Stimulated activated CD4-positive, alpha-beta T cell treated with anti-CD3 and anti-CD28 coated beads, Interleukin-15, amount 100 ng/mL, for 48 hours (primary cell): ENCODE results near the gene TIMM44.
"Not testable (repeated sequence)": the region's sequence is repeated elsewhere in the genome, so short reads cannot be mapped to it uniquely, and the experiment has no call there.

Experiments used
- DNase-seq, 2 donors: peaks; one replicate each; pipeline ENCODE4 v3.0.0-alpha.2; 2020; ENCODE audit warnings: low read depth in 2 of 2

TIMM44 gene

GRCh38 chr19:7926021-7926726 lies 17.3 kb downstream of the TIMM44 start, which contains the start of gene CTXN1:
Gene CTXN1, minus strand, starts transcription at chr19:7926135. Its CDS starts 597 bp downstream, at chr19:7925538.
- DNase-seq: peak; percentile 46 to 74

DNA sequence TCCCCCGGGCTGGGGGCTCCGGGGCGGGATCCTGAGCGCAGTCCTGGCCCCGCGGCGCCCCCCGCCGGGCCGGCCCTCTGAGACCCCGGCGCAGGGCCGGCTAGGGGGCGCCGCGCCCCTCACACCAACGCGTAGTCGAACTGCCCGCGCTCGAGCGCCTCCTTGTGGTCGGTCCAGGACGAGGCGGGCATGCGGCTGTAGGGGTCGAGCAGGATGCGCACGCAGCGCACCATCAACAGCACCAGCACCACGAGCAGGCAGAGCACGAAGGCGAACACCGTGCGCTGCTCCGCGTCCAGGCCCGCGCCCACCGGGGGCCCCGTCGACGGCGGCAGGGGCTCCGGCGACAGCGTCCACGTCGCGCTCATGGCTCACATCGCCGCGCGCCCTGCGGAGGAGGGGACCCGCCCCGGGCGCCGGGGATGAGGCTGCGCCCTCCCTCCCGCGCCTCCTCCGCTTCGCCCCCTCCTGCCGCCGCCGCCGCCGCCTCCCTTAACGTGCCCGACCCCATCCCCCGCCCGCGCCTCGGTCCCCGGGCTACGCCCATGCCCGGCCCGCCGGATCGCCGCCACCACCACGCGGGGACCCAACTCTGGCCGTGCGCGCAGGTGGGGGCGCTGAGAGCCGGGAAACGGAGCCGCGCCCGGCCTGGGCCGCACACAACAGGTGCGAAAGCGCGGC lies 18.2 kb downstream of the TIMM44 start:
- peak; percentile 70 to 73 for DNase-seq

DNA sequence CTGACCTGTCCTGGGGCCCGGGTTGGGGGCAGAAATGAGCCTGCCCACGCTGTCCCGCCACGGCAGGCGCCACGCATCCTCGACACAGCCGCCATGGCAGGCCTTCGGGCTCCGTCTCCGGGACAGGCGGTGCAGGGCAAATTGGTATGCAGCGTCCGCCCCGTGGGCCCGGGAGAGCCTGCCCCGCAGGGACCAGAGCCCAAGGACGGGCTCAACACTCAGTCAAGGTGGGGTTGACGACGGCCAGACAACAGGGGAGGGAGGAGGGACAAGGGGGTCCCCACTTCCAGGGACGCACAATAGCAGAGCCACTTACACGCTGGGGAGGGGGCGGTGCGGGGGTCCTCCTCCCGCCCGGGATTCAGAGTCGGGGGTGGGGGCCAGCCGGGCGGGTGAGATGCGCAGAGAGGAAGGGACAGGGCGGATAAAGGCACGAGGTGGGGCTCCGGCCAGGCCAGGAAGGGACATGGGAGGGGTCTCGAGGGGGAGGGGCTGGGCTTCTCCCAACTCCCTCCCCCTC lies 18.8 kb downstream of the TIMM44 start:
- DNase-seq: no peak

DNA sequence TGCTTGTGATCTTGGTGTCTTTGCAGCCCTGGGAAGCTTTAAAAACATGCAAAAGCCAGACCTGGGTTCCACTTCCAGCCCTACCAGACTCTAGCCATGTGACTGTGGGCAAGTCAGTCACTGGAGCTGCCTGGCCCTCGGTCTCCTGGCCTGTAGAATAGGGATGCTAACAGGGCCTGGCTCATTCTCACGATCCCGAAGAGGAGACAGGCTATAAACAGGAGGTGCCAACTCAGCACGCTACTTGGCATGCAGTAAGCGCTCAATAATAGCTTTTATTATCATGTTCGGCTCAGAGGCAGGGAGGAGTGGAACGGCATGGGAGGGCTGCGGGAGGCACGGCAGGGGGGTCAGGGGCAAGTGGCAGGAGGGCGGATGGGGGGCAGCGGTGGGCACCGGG lies 19.2 kb downstream of the TIMM44 start:
- DNase-seq: no peak

DNA sequence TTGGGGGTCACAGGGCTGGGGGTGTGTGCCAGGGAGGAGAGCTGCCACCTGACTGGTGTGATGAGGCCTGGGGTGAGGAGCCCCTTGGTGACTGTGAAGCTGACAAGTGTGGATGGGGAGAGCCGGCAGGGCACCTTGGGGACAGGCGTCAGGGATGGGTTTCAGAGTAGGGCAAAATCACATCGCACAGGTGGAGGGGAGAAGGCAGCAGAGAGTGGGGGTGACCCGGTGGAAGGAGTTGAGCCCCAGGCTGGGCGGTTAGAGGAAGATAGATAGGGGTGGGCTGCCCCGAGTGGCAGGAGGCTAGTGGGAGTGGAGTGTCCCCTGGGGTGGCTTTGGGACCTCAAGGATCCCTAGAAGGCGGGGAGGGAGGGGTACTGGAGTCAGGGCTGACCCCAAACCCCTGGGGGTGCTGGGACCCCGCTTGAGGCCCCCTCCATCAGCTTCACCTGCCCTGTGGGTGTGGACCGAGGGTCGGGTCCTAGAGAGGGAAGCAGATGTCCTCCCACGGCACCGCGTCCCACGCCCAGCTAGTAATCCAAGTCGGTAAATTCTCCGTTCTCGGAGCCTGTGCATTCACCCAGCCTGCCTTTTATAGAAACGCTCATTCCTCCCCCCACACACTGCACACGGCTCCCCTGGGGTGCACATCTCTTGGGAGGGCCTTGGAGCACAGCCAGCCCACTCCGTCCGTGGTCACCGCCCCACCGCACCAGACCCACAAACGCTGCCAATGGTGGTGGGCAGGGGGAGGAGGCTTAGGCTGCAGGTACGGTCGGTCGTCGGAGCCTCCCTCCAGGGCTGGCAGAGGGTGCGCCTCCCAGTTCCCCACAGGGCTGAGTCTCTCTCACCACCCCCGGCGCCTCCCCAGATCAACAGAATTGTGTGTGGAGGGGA lies 19.9 kb downstream of the TIMM44 start:
- DNase-seq: no peak

- no peak for DNase-seq
Measured at GRCh38 chr19:7922836-7923195, 20.6 kb downstream of the TIMM44 start.

DNA sequence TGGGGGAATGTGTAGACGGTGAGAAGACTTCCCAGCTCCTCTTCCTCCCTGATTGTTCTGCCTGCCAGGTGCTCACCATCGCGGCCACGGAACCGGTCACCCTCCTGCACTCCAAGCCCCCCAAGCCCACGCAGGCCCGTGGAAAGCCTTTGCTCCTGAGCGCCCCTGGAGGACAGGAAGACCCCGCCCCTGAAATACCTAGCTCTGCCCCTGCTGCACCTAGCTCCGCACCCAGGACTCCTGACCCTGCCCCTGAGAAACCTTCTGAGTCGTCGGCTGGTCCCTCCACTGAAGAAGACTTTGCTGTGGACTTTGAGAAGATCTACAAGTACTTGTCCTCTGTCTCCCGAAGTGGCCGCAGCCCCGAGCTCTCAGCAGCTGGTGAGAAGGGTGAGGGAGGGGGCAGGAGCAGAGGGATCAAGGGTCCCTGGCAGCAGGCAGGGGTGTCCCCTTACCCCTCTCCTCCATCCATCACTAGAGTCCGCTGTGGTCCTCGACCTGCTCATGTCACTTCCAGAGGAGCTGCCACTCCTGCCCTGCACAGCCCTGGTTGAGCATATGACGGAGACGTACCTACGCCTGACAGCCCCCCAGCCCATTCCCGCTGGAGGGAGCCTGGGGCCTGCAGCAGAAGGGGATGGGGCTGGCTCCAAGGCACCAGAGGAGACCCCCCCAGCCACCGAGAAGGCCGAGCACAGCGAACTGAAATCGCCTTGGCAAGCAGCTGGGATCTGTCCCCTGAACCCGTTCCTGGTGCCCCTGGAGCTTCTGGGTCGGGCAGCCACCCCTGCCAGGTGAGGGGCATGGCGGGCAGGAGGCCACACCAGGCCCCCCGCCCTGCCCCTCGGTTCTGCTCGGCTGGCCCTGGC lies 21.3 kb downstream of the TIMM44 start:
- no peak for DNase-seq

DNA sequence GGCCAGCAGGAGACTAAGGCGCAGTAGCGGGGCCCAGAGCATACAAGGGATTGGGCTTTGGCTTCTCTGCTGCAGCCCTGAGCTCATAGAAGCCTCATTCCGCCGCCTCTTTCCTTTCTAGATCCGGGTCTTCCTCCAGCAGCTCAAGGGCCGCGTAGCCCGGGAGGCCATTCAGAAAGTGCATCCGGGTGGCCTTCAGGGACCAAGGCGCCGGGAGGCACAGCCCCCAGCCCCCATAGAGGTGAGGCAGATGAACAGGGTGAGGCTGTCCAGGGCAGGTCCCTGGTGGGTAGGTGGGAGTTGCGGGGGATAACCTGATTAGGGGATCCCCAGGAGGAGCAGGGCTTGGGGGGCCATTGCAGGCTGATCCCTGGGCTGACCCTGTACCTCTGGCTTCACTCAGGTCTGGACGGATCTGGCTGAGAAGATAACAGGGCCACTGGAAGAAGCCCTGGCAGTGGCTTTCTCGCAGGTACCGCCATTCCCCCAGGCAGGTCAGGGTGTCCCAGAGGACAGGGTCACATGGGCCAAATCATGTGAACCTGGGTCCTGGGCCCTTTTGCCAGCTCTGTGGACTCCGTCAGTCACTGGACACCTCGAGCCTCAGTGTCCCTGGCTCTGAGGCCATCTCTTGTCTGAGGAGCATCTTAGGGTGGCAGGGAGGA lies 22.0 kb downstream of the TIMM44 start:
- DNase-seq: no peak

DNA sequence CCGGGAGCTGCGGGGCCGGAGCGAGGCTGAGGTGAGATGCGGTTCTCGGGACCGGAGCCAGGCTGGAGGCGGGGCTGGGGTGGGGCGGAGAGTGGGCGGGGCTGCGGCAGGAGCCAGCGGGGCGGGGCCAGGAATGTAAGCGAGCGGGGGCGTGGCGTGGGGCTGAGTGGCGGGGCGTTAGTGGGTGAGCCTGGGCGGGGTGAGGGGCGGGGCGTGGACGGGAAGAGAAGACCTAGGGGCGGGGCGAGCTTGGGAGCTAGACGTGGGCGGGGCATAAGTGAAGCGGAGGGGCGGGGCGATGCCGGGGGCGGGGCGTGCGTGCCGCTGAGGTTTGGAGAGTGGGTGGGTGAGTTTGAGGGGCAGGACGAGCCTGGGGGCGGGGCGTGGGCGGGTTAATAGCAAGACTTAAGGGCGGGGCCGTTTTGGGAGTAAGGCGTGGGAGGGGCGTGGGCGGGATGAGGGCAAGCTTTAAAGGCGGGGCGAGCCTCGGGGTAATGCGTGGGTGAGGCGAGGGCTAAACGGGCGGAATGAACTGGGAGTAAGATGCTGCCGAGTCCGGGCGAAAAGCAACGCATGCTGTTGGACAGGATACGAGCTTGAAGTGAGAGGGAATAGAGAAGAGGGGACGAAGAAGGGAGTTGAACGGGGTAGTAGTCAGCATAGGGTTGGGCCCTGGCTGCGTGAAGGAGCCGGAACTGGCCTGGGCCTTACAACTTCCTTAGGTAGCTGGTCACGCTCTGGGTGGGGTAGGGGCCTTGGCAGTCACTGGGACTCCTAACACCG lies 22.8 kb downstream of the TIMM44 start:
- peak; percentile 100 for DNase-seq

DNA sequence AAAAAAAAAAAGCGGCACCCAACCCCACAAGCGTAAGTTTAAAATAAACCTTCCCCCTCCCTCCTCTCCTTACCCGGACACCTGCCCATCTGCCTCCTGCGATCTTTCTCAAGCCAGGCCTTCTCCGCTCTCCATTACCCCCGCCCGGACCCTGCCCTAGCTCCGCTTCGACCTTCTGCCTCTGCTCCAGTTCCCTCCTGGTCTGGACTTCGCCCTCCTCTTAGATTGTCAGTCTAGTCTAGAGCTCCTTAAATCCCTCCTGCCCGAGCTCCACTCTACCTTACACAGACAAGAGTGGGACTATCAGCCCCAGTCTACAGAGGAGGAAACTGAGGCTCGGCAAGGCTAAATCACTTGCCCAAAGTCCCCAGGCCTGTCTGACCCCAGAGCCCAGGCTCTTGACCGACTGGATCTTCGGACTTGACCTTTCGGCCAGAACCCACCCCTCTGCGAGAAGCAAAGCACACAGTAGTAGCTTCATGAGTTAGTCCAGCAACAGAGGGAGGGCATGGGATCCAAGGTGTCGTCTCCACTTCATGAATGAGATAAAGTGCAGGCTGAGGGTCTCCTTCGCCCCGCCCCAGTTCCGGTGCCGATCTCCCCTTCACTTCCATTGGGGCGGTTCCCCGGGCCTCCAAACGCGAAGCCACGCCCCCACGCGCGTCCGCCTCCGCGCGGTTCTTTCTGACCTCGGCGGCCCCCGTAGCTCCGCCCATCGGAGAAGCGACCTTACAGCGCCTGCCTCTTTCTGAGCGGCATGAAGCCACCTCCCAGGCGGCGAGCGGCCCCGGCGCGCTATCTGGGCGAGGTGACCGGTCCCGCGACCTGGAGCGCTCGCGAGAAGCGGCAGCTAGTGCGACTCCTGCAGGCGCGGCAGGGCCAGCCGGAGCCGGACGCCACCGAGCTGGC lies 23.6 kb downstream of the TIMM44 start, which contains the start of gene SNAPC2:
TSS of gene SNAPC2 (plus strand) at position 729 of the 909 bp plus-strand sequence. CDS start at position 758, 29 bp downstream.
- peak; percentile 94 to 96 for DNase-seq

GRCh38 chr19:7918615-7919421 lies 24.6 kb downstream of the TIMM44 start:
- DNase-seq: no peak

GRCh38 chr19:7918062-7918614 lies 25.3 kb downstream of the TIMM44 start:
- not testable (repeated sequence) for DNase-seq

GRCh38 chr19:7917267-7918061 lies 26.0 kb downstream of the TIMM44 start:
- DNase-seq: peak in 1 of 2 donors; percentile 43

DNA sequence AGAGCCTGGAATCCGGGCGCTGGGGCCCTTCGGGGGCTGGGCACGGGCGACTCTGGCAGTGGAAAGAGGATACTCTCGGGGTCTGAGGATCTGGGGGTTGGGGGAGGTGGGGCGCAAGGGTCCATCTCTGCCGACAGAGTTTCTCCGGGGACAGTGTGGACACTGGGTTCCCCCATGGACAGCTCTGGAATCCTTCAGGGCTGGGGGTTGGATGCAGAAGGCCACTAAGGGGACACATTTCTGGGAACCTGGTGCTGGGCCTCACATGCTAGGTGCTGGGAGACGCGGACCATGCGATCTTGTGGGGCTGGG lies 26.6 kb downstream of the TIMM44 start:
- DNase-seq: no peak

DNA sequence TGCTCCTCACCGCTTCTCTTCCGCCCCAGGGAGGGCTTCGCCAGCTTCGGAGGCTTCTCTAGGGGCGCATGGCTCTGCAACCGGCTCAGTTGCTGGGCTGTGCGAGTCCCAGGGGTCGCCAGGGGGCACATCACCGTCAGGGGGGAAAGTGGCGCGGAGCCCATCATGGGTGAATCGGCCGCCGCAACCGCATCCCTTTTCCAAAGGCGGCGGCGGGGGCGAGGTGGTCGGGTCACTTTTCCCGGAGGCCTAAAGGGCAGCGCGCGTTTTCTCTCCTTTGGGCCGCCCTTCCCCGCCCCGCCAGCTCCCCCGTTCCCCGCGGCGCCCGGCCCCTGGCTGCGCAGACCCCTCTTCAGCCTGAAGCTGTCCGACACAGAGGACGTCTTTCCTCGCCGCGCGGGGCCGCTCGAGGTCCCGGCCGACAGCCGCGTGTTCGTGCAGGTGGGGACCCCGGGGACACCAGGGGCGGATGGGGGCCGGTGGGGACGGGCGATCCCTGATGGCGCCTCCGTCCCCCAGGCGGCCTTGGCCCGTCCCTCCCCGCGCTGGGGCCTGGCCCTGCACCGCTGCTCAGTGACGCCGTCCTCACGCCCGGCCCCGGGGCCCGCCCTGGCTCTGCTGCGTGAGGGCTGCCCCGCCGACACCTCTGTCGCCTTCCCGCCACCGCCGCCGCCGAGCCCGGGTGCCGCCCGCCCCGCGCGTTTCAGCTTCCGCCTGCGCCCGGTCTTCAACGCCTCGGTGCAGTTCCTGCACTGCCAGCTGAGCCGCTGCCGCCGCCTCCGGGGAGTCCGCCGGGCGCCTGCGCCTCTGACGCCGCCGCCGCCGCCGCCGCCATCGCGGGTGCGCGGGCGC lies 27.1 kb downstream of the TIMM44 start:
- DNase-seq: peak; percentile 48 to 49
